Mucosa of rectum (tissue), 2 donors: ENCODE results near the gene INO80D.
"Not testable (repeated sequence)": the region's sequence is repeated elsewhere in the genome, so short reads cannot be mapped to it uniquely, and the experiment has no call there.

Source experiments
- H3K27ac ChIP-seq, 2 donors: one replicate each; pipeline ENCODE4 v1.7.0; 2013; ENCODE audit warnings: inconsistent platforms in 2 of 2, low read depth in 2 of 2, low read length in 2 of 2
- H3K27me3 ChIP-seq, 2 donors: one replicate each; pipeline ENCODE4 v1.7.0; 2013; ENCODE audit warnings: low read length in 2 of 2; ENCODE audit not compliant: control insufficient read depth in 2 of 2, insufficient read depth in 2 of 2
- H3K36me3 ChIP-seq, 2 donors: one replicate each; pipeline ENCODE4 v1.7.0; 2013; ENCODE audit warnings: low read length in 2 of 2; ENCODE audit not compliant: control insufficient read depth in 2 of 2, insufficient read depth in 2 of 2
- H3K4me1 ChIP-seq, 2 donors: one replicate each; pipeline ENCODE4 v1.7.0; 2013; ENCODE audit warnings: low read length in 2 of 2, mild to moderate bottlenecking in 1 of 2; ENCODE audit not compliant: control insufficient read depth in 2 of 2, insufficient read depth in 2 of 2
- H3K4me3 ChIP-seq, 2 donors: one replicate each; pipeline ENCODE4 v1.7.0; 2013; ENCODE audit warnings: low read length in 2 of 2
- H3K9ac ChIP-seq, 2 donors: one replicate each; pipeline ENCODE4 v1.7.0; 2013; ENCODE audit warnings: low read length in 2 of 2, low read depth in 1 of 2, mild to moderate bottlenecking in 1 of 2
- H3K9me3 ChIP-seq, 2 donors: one replicate each; pipeline ENCODE4 v1.7.0; 2013; ENCODE audit warnings: low read length in 2 of 2; ENCODE audit not compliant: control insufficient read depth in 2 of 2
- donor health status: healthy.
- donor health status: Normal muscosa, but diverticular disease.

INO80D gene

GRCh38 chr2:206031950-206032567 is 53.9 kb downstream of the INO80D start:
- peaks cover 19 to 22% of the 10 kb centered on the region in 2 donors for H3K36me3 ChIP-seq
- H3K9ac ChIP-seq = no peak overlapping the region
- no peaks in the 10 kb centered on the region for H3K9me3 ChIP-seq
- no peak overlapping the region for H3K27ac ChIP-seq
- no peaks in the 10 kb centered on the region for H3K4me1 ChIP-seq
- no peak overlapping the region for H3K4me3 ChIP-seq
- no peaks in the 10 kb centered on the region for H3K27me3 ChIP-seq

GRCh38 chr2:206031162-206031784 is 54.7 kb downstream of the INO80D start:
- peaks cover 16 to 19% of the 10 kb centered on the region in 2 donors for H3K36me3 ChIP-seq
- no peaks in the 10 kb centered on the region for H3K27me3 ChIP-seq

GRCh38 chr2:206028101-206028500 is 57.9 kb downstream of the INO80D start:
- H3K36me3 ChIP-seq = peaks cover 27 to 29% of the 10 kb centered on the region in 2 donors

More at GRCh38 chr2:206031162-206031784, 54.7 kb downstream of the INO80D start:
- Histone ChIP-seq H3K9ac (no peak overlapping the region), H3K9me3 (no peaks in the 10 kb centered on the region), H3K27ac (no peak overlapping the region), H3K4me1 (no peaks in the 10 kb centered on the region), H3K4me3 (no peak overlapping the region)

GRCh38 chr2:206023183-206023582 is 62.8 kb downstream of the INO80D start:
- no peak overlapping the region for H3K9ac ChIP-seq
- H3K4me3 ChIP-seq = no peak overlapping the region
- no peaks in the 10 kb centered on the region for H3K9me3 ChIP-seq
- H3K36me3 ChIP-seq = peaks cover 24 to 40% of the 10 kb centered on the region in 2 donors
- H3K4me1 ChIP-seq = no peaks in the 10 kb centered on the region
- H3K27me3 ChIP-seq = no peaks in the 10 kb centered on the region
- no peak overlapping the region for H3K27ac ChIP-seq

More at GRCh38 chr2:206028101-206028500, 57.9 kb downstream of the INO80D start:
- Histone ChIP-seq H3K4me1 (no peaks in the 10 kb centered on the region), H3K9ac (no peak overlapping the region), H3K27me3 (no peaks in the 10 kb centered on the region), H3K27ac (no peak overlapping the region), H3K4me3 (no peak overlapping the region), H3K9me3 (no peaks in the 10 kb centered on the region)

GRCh38 chr2:206020171-206020570 is 65.8 kb downstream of the INO80D start:
- Histone ChIP-seq H3K4me3 (no peak overlapping the region), H3K27ac (no peak overlapping the region), H3K9ac (no peak overlapping the region), H3K36me3 (peaks cover 44% of the 10 kb centered on the region in 2 donors), H3K4me1 (no peaks in the 10 kb centered on the region), H3K27me3 (no peaks in the 10 kb centered on the region), H3K9me3 (no peaks in the 10 kb centered on the region)

GRCh38 chr2:206015746-206016145 is 70.2 kb downstream of the INO80D start:
- not testable (repeated sequence) for H3K27me3 ChIP-seq, H3K4me1 ChIP-seq, H3K9ac ChIP-seq, H3K9me3 ChIP-seq, H3K4me3 ChIP-seq, H3K27ac ChIP-seq
- H3K36me3 ChIP-seq = peaks cover 35 to 45% of the 10 kb centered on the region in 2 donors

- peaks cover 34 to 35% of the 10 kb centered on the region in 2 donors for H3K36me3 ChIP-seq
- H3K27ac ChIP-seq = no peak overlapping the region
- H3K9me3 ChIP-seq = no peaks in the 10 kb centered on the region
- H3K4me3 ChIP-seq = no peak overlapping the region
- no peaks in the 10 kb centered on the region for H3K27me3 ChIP-seq
- no peak overlapping the region for H3K9ac ChIP-seq
- no peaks in the 10 kb centered on the region for H3K4me1 ChIP-seq
These were observed 74.2 kb downstream of the INO80D start for GRCh38 chr2:206011795-206012194.

GRCh38 chr2:206011018-206011614 is 74.9 kb downstream of the INO80D start:
- Histone ChIP-seq H3K9ac (no peak overlapping the region), H3K4me1 (no peaks in the 10 kb centered on the region), H3K36me3 (peaks cover 29 to 31% of the 10 kb centered on the region in 2 donors), H3K27ac (no peak overlapping the region), H3K9me3 (no peaks in the 10 kb centered on the region), H3K4me3 (no peak overlapping the region), H3K27me3 (no peaks in the 10 kb centered on the region)

GRCh38 chr2:206004004-206004693 is 81.8 kb downstream of the INO80D start:
- H3K36me3 ChIP-seq = peaks cover 37 to 38% of the 10 kb centered on the region in 2 donors
- H3K9ac ChIP-seq = no peak overlapping the region
- no peaks in the 10 kb centered on the region for H3K4me1 ChIP-seq
- H3K27me3 ChIP-seq = no peaks in the 10 kb centered on the region
- no peaks in the 10 kb centered on the region for H3K9me3 ChIP-seq
- no peak overlapping the region for H3K27ac ChIP-seq
- no peak overlapping the region for H3K4me3 ChIP-seq

GRCh38 chr2:206002440-206002839 is 83.5 kb downstream of the INO80D start:
- H3K9ac ChIP-seq = no peak overlapping the region

More at GRCh38 chr2:206002440-206002839, 83.5 kb downstream of the INO80D start:
- no peak overlapping the region for H3K27ac ChIP-seq
- peaks cover 26 to 41% of the 10 kb centered on the region in 2 donors for H3K36me3 ChIP-seq
- H3K27me3 ChIP-seq = no peaks in the 10 kb centered on the region
- no peaks in the 10 kb centered on the region for H3K9me3 ChIP-seq
- no peaks in the 10 kb centered on the region for H3K4me1 ChIP-seq
- no peak overlapping the region for H3K4me3 ChIP-seq
